Activated CD8-positive, alpha-beta memory T cell treated with anti-CD3 and anti-CD28 coated beads for 24 hours (primary cell): ENCODE data around the gene MCM10.
"Not testable (repeated sequence)": the region's sequence is repeated elsewhere in the genome, so short reads cannot be mapped to it uniquely, and the experiment has no call there.

ENCODE experiments used
- DNase-seq: peaks from one replicate; pipeline ENCODE4 v3.0.0-alpha.2; 2020

MCM10 gene

GRCh38 chr10:13160934-13161856 is at the start of gene MCM10:
Gene MCM10, plus strand, starts transcription at chr10:13161558. Its CDS starts 2,645 bp downstream, at chr10:13164203.
- DNase-seq = peak; percentile 98

- no peak for DNase-seq
Measured at GRCh38 chr10:13113544-13113943, 47.8 kb upstream of the MCM10 start.

- DNase-seq = no peak
Measured at GRCh38 chr10:13115832-13116803, 45.2 kb upstream of the MCM10 start.

GRCh38 chr10:13117841-13118783 is 43.2 kb upstream of the MCM10 start:
- no peak for DNase-seq

GRCh38 chr10:13118784-13119410 is 42.5 kb upstream of the MCM10 start:
- no peak for DNase-seq

GRCh38 chr10:13120786-13121499 is 40.4 kb upstream of the MCM10 start:
- no peak for DNase-seq

- no peak for DNase-seq
Measured at GRCh38 chr10:13121500-13121854, 39.9 kb upstream of the MCM10 start.

- DNase-seq = no peak
Measured at GRCh38 chr10:13136651-13137050, 24.7 kb upstream of the MCM10 start.

GRCh38 chr10:13139150-13139549 is 22.2 kb upstream of the MCM10 start:
- no peak for DNase-seq

GRCh38 chr10:13139676-13140075 is 21.7 kb upstream of the MCM10 start:
- no peak for DNase-seq

GRCh38 chr10:13140627-13141190 is 20.6 kb upstream of the MCM10 start:
- DNase-seq = no peak

- no peak for DNase-seq
Measured at GRCh38 chr10:13143766-13144165, 17.6 kb upstream of the MCM10 start.

GRCh38 chr10:13144814-13145213 is 16.5 kb upstream of the MCM10 start:
- no peak for DNase-seq

- DNase-seq = no peak
Measured at GRCh38 chr10:13146379-13146778, 15.0 kb upstream of the MCM10 start.

GRCh38 chr10:13147161-13147560 is 14.2 kb upstream of the MCM10 start:
- no peak for DNase-seq

GRCh38 chr10:13152296-13152695 is 9.1 kb upstream of the MCM10 start:
- no peak for DNase-seq

GRCh38 chr10:13155860-13156259 is 5.5 kb upstream of the MCM10 start:
- DNase-seq = not testable (repeated sequence)

GRCh38 chr10:13158401-13158800 is 3.0 kb upstream of the MCM10 start:
- DNase-seq = peak; percentile 70

GRCh38 chr10:13161857-13162271 is 506 bp downstream of the MCM10 start:
- no peak for DNase-seq

- DNase-seq = no peak
Measured at GRCh38 chr10:13163859-13164258, 2.5 kb downstream of the MCM10 start.

GRCh38 chr10:13165177-13165576 is 3.8 kb downstream of the MCM10 start:
- DNase-seq = no peak
